ENCODE data around the gene ATP13A1.

GRCh38 chr19:19661675-19662251 is 1.7 kb downstream of the ATP13A1 start:
- TF ChIP-seq CTCF (IDR thresholded peaks at IDR 0.05; ENCODE audit: low read length): no peak
- no peak for TF ChIP-seq EZH2 (IDR thresholded peaks at IDR 0.05; ENCODE audit: borderline replicate concordance, low read length)

All from OCI-LY1 (cell line).